ENCODE data around the gene LYVE1.

DNA sequence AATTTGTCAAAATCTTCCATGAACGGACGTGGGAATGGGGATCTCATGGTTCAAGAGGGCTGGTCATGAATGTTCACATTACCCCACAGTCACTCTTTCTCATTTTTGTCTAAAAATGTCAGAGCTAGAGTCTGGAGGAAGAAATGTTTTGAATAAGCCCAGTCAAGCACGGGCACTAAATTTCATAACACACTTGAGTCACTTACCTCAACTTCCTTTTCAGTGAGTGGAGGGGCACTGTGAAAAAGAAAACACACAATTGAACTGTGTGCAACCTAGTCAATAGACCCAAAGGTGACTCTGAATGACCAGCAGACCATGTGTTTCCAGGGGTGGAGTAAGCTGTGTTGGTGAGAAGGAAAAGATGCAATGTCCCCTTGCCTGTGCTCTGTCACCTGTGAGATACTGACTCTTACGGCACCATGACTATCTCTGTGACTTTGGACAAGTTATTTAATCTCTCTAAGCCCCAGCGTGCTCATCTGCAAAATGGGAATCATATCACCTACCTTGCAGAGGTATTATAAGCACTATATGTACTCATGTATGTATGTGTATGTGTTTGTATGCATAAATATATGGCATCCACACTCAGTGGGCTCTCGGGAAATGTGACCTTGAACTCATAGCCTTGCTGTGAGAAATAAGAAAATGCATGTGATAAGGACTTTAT, 38.2 kb upstream of the LYVE1 start:
- TF ChIP-seq, protein P1, sequence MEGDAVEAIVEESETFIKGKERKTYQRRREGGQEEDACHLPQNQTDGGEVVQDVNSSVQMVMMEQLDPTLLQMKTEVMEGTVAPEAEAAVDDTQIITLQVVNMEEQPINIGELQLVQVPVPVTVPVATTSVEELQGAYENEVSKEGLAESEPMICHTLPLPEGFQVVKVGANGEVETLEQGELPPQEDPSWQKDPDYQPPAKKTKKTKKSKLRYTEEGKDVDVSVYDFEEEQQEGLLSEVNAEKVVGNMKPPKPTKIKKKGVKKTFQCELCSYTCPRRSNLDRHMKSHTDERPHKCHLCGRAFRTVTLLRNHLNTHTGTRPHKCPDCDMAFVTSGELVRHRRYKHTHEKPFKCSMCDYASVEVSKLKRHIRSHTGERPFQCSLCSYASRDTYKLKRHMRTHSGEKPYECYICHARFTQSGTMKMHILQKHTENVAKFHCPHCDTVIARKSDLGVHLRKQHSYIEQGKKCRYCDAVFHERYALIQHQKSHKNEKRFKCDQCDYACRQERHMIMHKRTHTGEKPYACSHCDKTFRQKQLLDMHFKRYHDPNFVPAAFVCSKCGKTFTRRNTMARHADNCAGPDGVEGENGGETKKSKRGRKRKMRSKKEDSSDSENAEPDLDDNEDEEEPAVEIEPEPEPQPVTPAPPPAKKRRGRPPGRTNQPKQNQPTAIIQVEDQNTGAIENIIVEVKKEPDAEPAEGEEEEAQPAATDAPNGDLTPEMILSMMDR (IDR thresholded peaks at IDR 0.05) = no peak
- no peak for TF ChIP-seq POLR2A (IDR thresholded peaks at IDR 0.05)
